Measurements from ENCODE around the gene DIAPH2. TPM values are rescaled to one million over a fixed set of nuclear protein-coding genes. Genes with fewer than 3 reads are reported as not detected.

DIAPH2 gene
- total RNA-seq, 1 experiment from 2014 or later, result 10.9 TPM

DNA sequence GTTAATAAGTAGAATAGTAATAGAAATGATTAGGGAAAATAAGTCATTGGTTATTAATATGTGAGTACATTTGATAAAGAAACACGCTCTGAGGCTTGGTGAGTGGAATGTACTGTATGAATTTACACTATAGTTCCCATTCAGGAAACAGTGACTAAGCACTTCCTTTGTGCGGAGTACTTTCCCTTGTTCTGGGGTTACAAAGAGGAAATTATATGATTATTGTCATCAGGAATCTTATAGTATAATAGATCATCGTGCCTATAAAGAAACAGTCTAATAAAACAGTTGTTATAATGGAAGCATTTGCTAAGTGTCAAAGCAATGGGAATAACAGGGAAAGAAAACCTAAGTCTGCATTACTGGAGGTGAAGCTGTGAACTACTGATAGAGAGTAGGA, 337.0 kb downstream of the DIAPH2 start:
- BruUV-seq (replicated peaks), result no TSS peak
- Histone ChIP-seq H3K27me3 (ENCODE audit: insufficient read depth, low read length) (no peaks in the 10 kb centered on the region), H3K9ac (ENCODE audit: low read length) (no peak overlapping the region), H2AFZ (ENCODE audit: low read depth, low read length, poor library complexity, severe bottlenecking) (no peak overlapping the region), H3K27ac (ENCODE audit: low read depth, low read length) (no peak overlapping the region), H3K4me2 (ENCODE audit: low read length) (no peak overlapping the region), H4K20me1 (ENCODE audit: insufficient read depth) (no peaks in the 10 kb centered on the region), H3K36me3 (ENCODE audit: control insufficient read depth in 1 of 2, insufficient read depth in 2 of 2, low read length in 2 of 2) (no peaks in the 10 kb centered on the region), H3K4me1 (ENCODE audit: control insufficient read depth in 1 of 2, insufficient read depth in 2 of 2, low read length in 2 of 2) (no peaks in the 10 kb centered on the region), H3K4me3 (replicated peaks in 1 of 2; ENCODE audit: low read depth in 1 of 2, low read length in 2 of 2) (no peak overlapping the region), H3K9me2 (ENCODE audit: insufficient read depth) (no peaks in the 10 kb centered on the region), H3K9me3 (ENCODE audit: control insufficient read depth in 1 of 2, insufficient read depth in 1 of 2, low read depth in 1 of 2, low read length in 2 of 2) (no peaks in the 10 kb centered on the region), H3K79me2 (ENCODE audit: insufficient read depth, low read length) (no peaks in the 10 kb centered on the region)
- RAD21 ChIA-PET (ENCODE audit: low non-redundant PET in 1 of 2, low total read pairs in 2 of 2, uncharacterized antibody in 2 of 2, unreplicated experiment in 2 of 2), result no interaction called here
- DNase-seq (ENCODE audit: low read depth, low spot score) (no peak), ATAC-seq (no peak)
- POLR2A ChIA-PET, result no interaction called here
- intact Hi-C loops (cut with micrococcal nuclease), result no loop called here
- CTCF ChIA-PET, result interaction anchor here (0.6 kb wide), 1 partner anchor 437 kb away, joined by 3 read pairs; no protein-coding TSS in a partner anchor
- TF ChIP-seq POLR2A (IDR thresholded peaks at IDR 0.05; ENCODE audit: borderline replicate concordance, extremely low read depth, insufficient read depth, insufficient read length), result no peak
- TF ChIP-seq ZNF274 (IDR thresholded peaks at IDR 0.05; ENCODE audit: low read depth, low read length), result no peak
- TF ChIP-seq MAX (IDR thresholded peaks at IDR 0.05), result no peak
- no peak for TF ChIP-seq EZH2 (IDR thresholded peaks at IDR 0.05)
- no peak for TF ChIP-seq EGR1 (IDR thresholded peaks at IDR 0.05; ENCODE audit: low read depth)
- TF ChIP-seq, protein P1, sequence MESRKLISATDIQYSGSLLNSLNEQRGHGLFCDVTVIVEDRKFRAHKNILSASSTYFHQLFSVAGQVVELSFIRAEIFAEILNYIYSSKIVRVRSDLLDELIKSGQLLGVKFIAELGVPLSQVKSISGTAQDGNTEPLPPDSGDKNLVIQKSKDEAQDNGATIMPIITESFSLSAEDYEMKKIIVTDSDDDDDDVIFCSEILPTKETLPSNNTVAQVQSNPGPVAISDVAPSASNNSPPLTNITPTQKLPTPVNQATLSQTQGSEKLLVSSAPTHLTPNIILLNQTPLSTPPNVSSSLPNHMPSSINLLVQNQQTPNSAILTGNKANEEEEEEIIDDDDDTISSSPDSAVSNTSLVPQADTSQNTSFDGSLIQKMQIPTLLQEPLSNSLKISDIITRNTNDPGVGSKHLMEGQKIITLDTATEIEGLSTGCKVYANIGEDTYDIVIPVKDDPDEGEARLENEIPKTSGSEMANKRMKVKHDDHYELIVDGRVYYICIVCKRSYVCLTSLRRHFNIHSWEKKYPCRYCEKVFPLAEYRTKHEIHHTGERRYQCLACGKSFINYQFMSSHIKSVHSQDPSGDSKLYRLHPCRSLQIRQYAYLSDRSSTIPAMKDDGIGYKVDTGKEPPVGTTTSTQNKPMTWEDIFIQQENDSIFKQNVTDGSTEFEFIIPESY (IDR thresholded peaks at IDR 0.05; ENCODE audit: extremely low read depth, insufficient replicate concordance, low read length), result no peak
- TF ChIP-seq SP1 (IDR thresholded peaks at IDR 0.05; ENCODE audit: low read depth), result no peak
- TF ChIP-seq, protein P2, sequence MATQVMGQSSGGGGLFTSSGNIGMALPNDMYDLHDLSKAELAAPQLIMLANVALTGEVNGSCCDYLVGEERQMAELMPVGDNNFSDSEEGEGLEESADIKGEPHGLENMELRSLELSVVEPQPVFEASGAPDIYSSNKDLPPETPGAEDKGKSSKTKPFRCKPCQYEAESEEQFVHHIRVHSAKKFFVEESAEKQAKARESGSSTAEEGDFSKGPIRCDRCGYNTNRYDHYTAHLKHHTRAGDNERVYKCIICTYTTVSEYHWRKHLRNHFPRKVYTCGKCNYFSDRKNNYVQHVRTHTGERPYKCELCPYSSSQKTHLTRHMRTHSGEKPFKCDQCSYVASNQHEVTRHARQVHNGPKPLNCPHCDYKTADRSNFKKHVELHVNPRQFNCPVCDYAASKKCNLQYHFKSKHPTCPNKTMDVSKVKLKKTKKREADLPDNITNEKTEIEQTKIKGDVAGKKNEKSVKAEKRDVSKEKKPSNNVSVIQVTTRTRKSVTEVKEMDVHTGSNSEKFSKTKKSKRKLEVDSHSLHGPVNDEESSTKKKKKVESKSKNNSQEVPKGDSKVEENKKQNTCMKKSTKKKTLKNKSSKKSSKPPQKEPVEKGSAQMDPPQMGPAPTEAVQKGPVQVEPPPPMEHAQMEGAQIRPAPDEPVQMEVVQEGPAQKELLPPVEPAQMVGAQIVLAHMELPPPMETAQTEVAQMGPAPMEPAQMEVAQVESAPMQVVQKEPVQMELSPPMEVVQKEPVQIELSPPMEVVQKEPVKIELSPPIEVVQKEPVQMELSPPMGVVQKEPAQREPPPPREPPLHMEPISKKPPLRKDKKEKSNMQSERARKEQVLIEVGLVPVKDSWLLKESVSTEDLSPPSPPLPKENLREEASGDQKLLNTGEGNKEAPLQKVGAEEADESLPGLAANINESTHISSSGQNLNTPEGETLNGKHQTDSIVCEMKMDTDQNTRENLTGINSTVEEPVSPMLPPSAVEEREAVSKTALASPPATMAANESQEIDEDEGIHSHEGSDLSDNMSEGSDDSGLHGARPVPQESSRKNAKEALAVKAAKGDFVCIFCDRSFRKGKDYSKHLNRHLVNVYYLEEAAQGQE (IDR thresholded peaks at IDR 0.05; ENCODE audit: low read depth), result no peak
- TF ChIP-seq EZH2phosphoT487 (IDR thresholded peaks at IDR 0.05; ENCODE audit: borderline replicate concordance), result no peak
- TF ChIP-seq POLR2AphosphoS5 (IDR thresholded peaks at IDR 0.05; ENCODE audit: low read depth, low read length), result no peak
- TF ChIP-seq CEBPB (IDR thresholded peaks at IDR 0.05; ENCODE audit: low read depth), result no peak

Data from HCT116 (cell line).